GM13976 (cell line): ENCODE results near the gene EIF4EBP2.

Experiments used
- DNase-seq: peaks from one replicate; pipeline ENCODE4 v3.0.0; 2012; ENCODE audit warnings: low spot score
- CTCF ChIP-seq: IDR thresholded peaks from 2 replicates; pipeline ENCODE4 v1.5.1; 2012; ENCODE audit warnings: borderline replicate concordance, mild to moderate bottlenecking; ENCODE audit not compliant: insufficient read depth; ENCODE audit errors: extremely low read depth, missing control alignments, control extremely low read depth
- in situ Hi-C: fragments of 300-500 bp; cut with MboI; formaldehyde crosslinking; loops from one replicate; pipeline ENCODE4 v1.12.0; 2022; ENCODE audit warnings: low sequenced_read_pairs, mixed read lengths, inconsistent platforms; ENCODE audit not compliant: unreplicated experiment

Gene EIF4EBP2

GRCh38 chr10:70360215-70360614 is 43.7 kb upstream of the EIF4EBP2 start:
- no peak for DNase-seq
- TF ChIP-seq CTCF, result no peak
- in situ Hi-C loops, result loop anchor here (5.0 kb wide), 1 partner anchor 88 kb away; no protein-coding TSS in a partner anchor

DNA sequence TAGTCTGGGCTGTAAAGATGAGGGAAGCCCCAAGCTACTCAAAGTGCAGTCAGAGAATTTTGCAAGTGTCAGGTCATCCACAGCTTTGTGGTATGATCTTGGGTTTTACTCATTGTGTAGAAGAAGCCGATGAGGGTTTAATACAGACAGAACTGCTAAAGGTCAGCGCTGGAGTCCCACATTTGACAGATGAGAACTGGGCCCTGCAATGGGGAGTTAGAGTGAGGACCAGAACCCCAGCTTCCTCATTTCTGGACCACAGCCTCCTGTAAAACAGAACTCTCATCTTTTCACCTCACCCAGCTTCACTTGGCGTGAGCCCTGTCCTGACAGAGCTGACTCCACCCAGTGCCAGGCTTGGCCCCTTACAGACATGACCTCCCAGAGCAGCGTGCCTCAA is 41.6 kb upstream of the EIF4EBP2 start:
- in situ Hi-C loops, result loop anchor here (5.0 kb wide), 1 partner anchor 90 kb away; no protein-coding TSS in a partner anchor
- DNase-seq, result no peak
- TF ChIP-seq CTCF, result no peak

- TF ChIP-seq CTCF, result no peak
- no peak for DNase-seq
- in situ Hi-C loops, result loop anchor here (5.0 kb wide), 1 partner anchor 91 kb away; no protein-coding TSS in a partner anchor
Measured at GRCh38 chr10:70363292-70363691, 40.7 kb upstream of the EIF4EBP2 start.

DNA sequence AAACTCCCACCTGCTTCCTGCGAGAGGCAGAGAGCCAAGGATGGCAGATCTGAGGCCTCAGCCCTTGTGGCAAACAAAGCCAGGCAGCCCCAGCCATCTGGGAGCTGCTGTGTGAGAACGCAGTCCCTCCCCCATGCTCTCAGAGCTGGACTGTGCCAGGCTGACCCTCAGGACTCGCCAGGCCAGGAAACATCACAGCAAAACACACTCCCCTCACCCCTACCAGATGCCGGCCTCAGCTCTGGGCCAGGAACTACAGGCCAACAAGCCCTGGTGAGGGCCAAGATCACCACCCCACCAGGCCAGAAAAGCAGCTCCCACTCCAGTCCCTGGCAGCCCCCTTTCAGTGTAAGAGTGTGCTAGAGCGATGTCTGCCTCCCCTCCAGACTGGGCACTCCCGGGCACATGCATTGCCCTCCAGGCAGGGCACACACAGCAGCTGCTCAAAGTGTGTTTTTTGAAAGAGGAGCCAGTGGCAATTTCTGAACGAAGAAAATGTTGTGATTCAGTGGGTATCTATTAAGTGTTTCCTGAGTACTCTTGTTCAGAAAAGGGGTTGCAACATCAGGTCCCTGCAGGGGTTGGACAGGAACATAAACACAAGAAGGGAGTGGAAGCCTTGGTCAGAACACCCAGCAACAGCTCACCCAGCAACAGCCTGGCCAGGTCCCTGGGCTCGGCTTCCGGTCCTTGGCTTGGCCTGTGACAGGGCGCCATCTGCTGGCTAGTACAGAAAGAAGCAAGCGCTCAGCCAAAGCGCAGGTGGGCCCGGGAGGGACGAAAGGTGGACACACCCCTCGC is 39.8 kb upstream of the EIF4EBP2 start:
- in situ Hi-C loops, result loop anchor here (5.0 kb wide), 1 partner anchor 92 kb away; no protein-coding TSS in a partner anchor
- peak; percentile 94 for TF ChIP-seq CTCF
- DNase-seq, result peak; percentile 89

- no peak for TF ChIP-seq CTCF
- in situ Hi-C loops, result loop anchor here (5.0 kb wide), 1 partner anchor 92 kb away; no protein-coding TSS in a partner anchor
- no peak for DNase-seq
Measured at GRCh38 chr10:70364772-70365091, 39.2 kb upstream of the EIF4EBP2 start.

- DNase-seq, result no peak
- in situ Hi-C loops, result no loop called here
- no peak for TF ChIP-seq CTCF
Measured at GRCh38 chr10:70367195-70367796, 36.6 kb upstream of the EIF4EBP2 start.
